GM20000 (cell line): ENCODE results near the gene KIF9.

ENCODE experiments used
- DNase-seq: peaks from one replicate; pipeline ENCODE4 v3.0.0; 2012; ENCODE audit warnings: low spot score
- CTCF ChIP-seq: IDR thresholded peaks from 2 replicates; pipeline ENCODE4 v1.5.1; 2012; ENCODE audit warnings: mild to moderate bottlenecking, control low read depth; ENCODE audit errors: extremely low read depth, missing control alignments

KIF9 gene

GRCh38 chr3:47244531-47245100 is 38.0 kb downstream of the KIF9 start:
- DNase-seq, result no peak
- TF ChIP-seq CTCF, result no peak

GRCh38 chr3:47243419-47244147 is 39.0 kb downstream of the KIF9 start:
- DNase-seq, result no peak
- no peak for TF ChIP-seq CTCF

GRCh38 chr3:47239929-47240328 is 42.7 kb downstream of the KIF9 start:
- no peak for DNase-seq
- no peak for TF ChIP-seq CTCF

GRCh38 chr3:47238017-47238416 is 44.6 kb downstream of the KIF9 start:
- no peak for TF ChIP-seq CTCF
- DNase-seq, result no peak

- TF ChIP-seq CTCF, result no peak
- peak; percentile 47 for DNase-seq
Observed at GRCh38 chr3:47228088-47228487, 54.5 kb downstream of the KIF9 start.

GRCh38 chr3:47227678-47228077 is 54.9 kb downstream of the KIF9 start:
- TF ChIP-seq CTCF, result no peak
- peak; percentile 52 for DNase-seq

- no peak for TF ChIP-seq CTCF
- peak; percentile 66 for DNase-seq
Observed at GRCh38 chr3:47225310-47225906, 57.2 kb downstream of the KIF9 start.
